Activated naive CD8-positive, alpha-beta T cell treated with anti-CD3 and anti-CD28 coated beads, Interleukin-2, amount 10 ng/mL, durations not matched to agents 7 days and 5 days (primary cell): ENCODE results near the gene TRAK1. TPM values are rescaled to one million over a fixed set of nuclear protein-coding genes. Genes with fewer than 3 reads are reported as not detected.

Source experiments
- ATAC-seq: fragments of 150-1000 bp; cut with Tn5 transposase; one replicate; pipeline ENCODE4 v1.10.0; 2021; ENCODE audit warnings: low read depth, moderate library complexity
- POLR2A ChIA-PET: fragments of 350-600 bp; sonication (Branson Sonifier 250); formaldehyde crosslinking; loops from one replicate; lab custom pipeline; 2021; ENCODE audit warnings: antibody characterized with exemption; lab: Charles Lee
- DNase-seq: peaks from one replicate; pipeline ENCODE4 v3.0.0; 2021
- H3K27ac Mint-ChIP-seq: one replicate; pipeline ENCODE4 v1.8.0; 2022; ENCODE audit warnings: mild to moderate bottlenecking, mixed read lengths
- H3K27me3 Mint-ChIP-seq: one replicate; pipeline ENCODE4 v1.8.0; 2022; ENCODE audit warnings: mild to moderate bottlenecking, moderate library complexity, mixed read lengths
- H3K36me3 Mint-ChIP-seq: one replicate; pipeline ENCODE4 v1.8.0; 2021; ENCODE audit warnings: mild to moderate bottlenecking, mixed read lengths
- H3K4me1 Mint-ChIP-seq: one replicate; pipeline ENCODE4 v1.8.0; 2021; ENCODE audit warnings: mixed read lengths
- H3K4me3 Mint-ChIP-seq: one replicate; pipeline ENCODE4 v1.8.0; 2022; ENCODE audit warnings: mild to moderate bottlenecking, moderate library complexity, mixed read lengths
- H3K9me3 Mint-ChIP-seq: one replicate; pipeline ENCODE4 v1.8.0; 2021; ENCODE audit warnings: mixed read lengths
- total RNA-seq, 2 experiments: library from RNA; stranded (reverse); gene quantifications; one replicate each; pipeline ENCODE4 v1.2.3, GENCODE V29; 2021

Gene TRAK1
- total RNA-seq, 2 experiments from 2014 or later = 32.7 to 33.9 TPM

DNA sequence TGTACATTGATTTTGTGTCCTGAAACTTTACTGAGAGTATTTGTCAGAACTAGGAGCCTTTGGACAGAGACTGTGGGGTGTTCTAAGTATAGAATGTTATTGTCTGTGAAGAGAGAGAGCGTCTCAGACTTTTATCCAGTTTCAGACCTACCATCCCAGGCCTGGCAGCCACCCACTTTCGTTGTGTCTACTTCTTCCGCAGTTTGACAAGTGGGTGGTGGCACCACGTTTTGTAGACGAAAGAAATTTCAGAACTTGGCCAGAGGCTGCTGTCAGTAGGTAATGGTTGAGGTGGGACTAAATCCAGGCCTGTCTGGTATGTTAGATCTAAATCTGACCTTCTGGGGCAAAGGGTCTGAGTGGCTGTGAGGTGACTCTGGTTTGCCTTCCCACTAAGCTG, 13.4 kb upstream of the TRAK1 start:
- POLR2A ChIA-PET = no interaction called here
- no peak overlapping the region for H3K27ac Mint-ChIP-seq
- no peaks in the 10 kb centered on the region for H3K27me3 Mint-ChIP-seq
- H3K4me3 Mint-ChIP-seq = no peak overlapping the region
- DNase-seq = no peak
- H3K4me1 Mint-ChIP-seq = peaks cover 21% of the 10 kb centered on the region
- H3K9me3 Mint-ChIP-seq = peaks cover 4% of the 10 kb centered on the region
- ATAC-seq = no peak
- H3K36me3 Mint-ChIP-seq = peaks cover 7% of the 10 kb centered on the region

DNA sequence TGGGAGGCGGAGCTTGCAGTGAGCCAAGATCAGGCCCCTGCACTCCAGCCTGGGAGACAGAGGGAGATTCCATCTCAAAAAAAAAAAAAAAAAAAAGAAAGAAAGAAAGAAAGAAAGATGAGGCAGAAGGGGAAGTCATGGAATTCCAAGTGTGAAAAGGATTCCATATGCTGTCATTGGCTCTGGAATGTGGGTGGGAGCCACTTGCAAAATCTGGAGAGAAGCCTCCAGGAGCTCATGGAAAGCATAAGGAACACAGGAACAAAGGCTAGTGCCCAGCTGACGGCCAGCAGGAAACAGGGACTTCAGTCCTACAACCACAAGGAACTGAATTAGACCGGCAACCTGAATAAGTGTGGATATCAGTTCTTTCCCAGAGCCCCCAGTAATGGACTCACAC, 12.5 kb upstream of the TRAK1 start:
- no peak overlapping the region for H3K27ac Mint-ChIP-seq

DNA sequence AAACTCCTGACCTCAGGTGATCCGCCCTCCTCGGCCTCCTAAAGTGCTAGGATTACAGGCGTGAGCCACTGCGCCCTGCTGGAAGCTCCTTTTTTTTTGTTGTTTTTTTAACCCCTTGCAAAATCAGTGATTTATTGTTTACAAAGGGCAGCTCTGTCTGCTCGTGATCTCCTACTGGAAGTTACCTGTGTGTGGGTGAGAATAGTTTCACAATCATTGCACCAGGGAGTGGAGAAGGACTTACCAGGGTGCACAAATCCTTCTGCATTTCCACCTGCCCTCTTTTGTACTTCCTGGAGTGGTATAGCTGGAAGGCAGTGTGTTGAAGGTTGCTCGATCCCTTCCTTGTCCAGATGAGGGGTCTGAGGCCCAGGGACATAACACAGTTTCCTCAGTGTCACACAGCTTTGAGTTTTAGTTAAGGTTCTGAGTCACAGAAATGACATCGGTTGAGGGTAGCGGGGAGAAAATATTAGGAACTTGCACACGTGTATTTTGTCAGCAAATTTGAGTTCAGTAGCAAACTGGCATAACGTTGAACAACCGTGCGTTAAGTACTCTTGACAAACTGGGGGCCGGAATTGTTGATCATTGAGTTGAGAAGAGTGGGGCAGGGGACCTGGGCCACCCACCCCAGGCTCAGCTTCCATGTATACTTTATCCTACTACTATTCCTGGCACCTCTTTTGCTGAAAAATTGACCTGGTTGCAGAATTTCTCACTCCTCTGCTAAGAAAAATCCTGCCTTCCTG, 11.3 kb upstream of the TRAK1 start:
- H3K4me1 Mint-ChIP-seq = peaks cover 27% of the 10 kb centered on the region
- no peaks in the 10 kb centered on the region for H3K27me3 Mint-ChIP-seq
- POLR2A ChIA-PET = interaction anchor here (1.0 kb wide), 1 partner anchor 65 kb away, joined by 3 read pairs; no protein-coding TSS in a partner anchor
- ATAC-seq = no peak
- H3K4me3 Mint-ChIP-seq = no peak overlapping the region
- DNase-seq = no peak
- peaks cover 4% of the 10 kb centered on the region for H3K9me3 Mint-ChIP-seq
- H3K36me3 Mint-ChIP-seq = peaks cover 7% of the 10 kb centered on the region
- H3K27ac Mint-ChIP-seq = no peak overlapping the region

More for the DNA sequence above, 12.5 kb upstream of the TRAK1 start:
- ATAC-seq (no peak), DNase-seq (no peak)
- Mint-ChIP-seq H3K36me3 (peaks cover 7% of the 10 kb centered on the region), H3K4me3 (no peak overlapping the region), H3K27me3 (no peaks in the 10 kb centered on the region), H3K4me1 (peaks cover 25% of the 10 kb centered on the region), H3K9me3 (peaks cover 4% of the 10 kb centered on the region)
- POLR2A ChIA-PET = no interaction called here

DNA sequence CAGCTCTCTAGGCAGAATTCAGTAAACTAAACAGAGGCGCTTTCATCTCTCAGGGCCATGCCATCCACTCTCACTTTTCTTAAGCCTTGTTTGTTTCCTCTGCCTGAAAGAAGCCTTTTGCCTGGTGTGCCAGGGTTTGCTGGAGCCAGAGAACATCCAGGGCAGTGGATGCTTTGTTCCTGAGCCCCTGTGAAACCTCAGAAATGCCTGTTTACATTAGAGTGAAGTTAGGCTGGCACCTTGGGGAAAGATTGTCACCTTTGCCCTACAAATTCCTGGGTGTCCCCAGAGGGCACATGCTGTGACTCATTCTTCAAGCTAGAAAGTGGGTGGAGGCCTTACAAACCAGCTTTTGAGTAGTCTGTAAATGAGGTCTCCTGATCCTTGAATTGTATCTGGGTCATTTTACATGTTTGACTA, 10.7 kb upstream of the TRAK1 start:
- peak; percentile 33 for ATAC-seq
- H3K9me3 Mint-ChIP-seq = peaks cover 4% of the 10 kb centered on the region
- peak overlapping the region; percentile 72 for H3K27ac Mint-ChIP-seq
- peaks cover 7% of the 10 kb centered on the region for H3K36me3 Mint-ChIP-seq
- no peak overlapping the region for H3K4me3 Mint-ChIP-seq
- H3K4me1 Mint-ChIP-seq = peaks cover 27% of the 10 kb centered on the region
- POLR2A ChIA-PET = interaction anchor here (1.0 kb wide), 1 partner anchor 66 kb away, joined by 3 read pairs; no protein-coding TSS in a partner anchor
- no peaks in the 10 kb centered on the region for H3K27me3 Mint-ChIP-seq
- DNase-seq = no peak

DNA sequence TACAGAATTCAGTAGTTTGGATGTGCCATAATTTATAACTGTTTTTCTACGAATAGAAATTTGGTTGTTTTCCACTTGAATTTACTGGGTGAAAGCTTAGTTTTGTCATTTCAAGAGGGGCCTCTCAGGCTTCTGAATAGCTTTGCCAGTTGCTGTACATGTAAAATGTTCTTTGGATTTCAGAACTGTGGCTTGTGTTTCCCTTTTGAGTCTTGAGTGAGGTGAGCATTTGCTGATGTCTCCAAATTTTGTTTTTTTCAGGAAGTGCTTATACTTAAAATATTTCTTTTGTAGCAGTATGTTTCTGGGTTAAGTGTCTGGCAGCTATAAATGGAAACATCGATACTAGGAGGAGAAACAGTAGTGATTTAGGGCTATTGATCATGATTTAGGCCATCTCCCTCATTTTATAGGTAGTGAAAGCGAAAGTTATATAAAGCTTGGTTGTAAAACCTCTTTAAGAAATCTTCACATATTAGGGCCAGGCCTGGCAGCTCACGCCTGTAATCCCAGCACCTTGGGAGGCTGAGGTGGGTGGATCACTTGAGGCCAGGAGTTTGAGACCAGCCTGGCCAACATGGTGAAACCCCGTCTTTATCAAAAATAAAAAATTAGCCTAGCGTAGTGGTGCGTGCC, 9.2 kb upstream of the TRAK1 start:
- Mint-ChIP-seq H3K27me3 (no peaks in the 10 kb centered on the region), H3K4me1 (peaks cover 30% of the 10 kb centered on the region), H3K36me3 (peaks cover 7% of the 10 kb centered on the region)

DNA sequence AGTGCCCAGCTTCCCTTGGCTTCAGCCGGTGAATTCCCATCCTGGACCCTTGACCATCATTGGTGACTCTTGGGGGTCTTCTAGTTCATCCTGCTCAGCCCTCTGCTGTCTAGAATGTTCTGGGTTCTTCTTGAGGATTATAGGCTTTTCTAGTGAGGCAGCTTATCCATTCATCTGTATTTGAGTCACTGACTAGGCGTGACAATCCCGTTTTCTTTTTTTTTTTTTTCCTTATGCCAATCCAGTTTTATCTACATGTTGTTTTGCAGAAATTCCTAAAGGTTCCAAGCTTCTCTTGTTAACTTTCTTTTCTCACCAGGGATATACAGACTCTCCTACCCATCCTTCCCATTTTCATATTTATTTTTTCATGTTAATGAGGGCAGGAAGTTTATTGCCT, 6.6 kb upstream of the TRAK1 start:
- DNase-seq (no peak), ATAC-seq (no peak)
- no peak overlapping the region for H3K27ac Mint-ChIP-seq
- no peak overlapping the region for H3K4me3 Mint-ChIP-seq
- peaks cover 13% of the 10 kb centered on the region for H3K36me3 Mint-ChIP-seq
- H3K9me3 Mint-ChIP-seq = no peaks in the 10 kb centered on the region
- H3K4me1 Mint-ChIP-seq = peaks cover 30% of the 10 kb centered on the region
- H3K27me3 Mint-ChIP-seq = no peaks in the 10 kb centered on the region
- POLR2A ChIA-PET = no interaction called here

More for the DNA sequence above, 9.2 kb upstream of the TRAK1 start:
- DNase-seq (no peak), ATAC-seq (peak; percentile 44)
- peak overlapping the region; percentile 57 for H3K4me3 Mint-ChIP-seq
- H3K9me3 Mint-ChIP-seq = peaks cover 4% of the 10 kb centered on the region
- POLR2A ChIA-PET = interaction anchor here (0.6 kb wide), 1 partner anchor 147 kb away, joined by 3 read pairs; no protein-coding TSS in a partner anchor
- H3K27ac Mint-ChIP-seq = peak overlapping the region; percentile 78

DNA sequence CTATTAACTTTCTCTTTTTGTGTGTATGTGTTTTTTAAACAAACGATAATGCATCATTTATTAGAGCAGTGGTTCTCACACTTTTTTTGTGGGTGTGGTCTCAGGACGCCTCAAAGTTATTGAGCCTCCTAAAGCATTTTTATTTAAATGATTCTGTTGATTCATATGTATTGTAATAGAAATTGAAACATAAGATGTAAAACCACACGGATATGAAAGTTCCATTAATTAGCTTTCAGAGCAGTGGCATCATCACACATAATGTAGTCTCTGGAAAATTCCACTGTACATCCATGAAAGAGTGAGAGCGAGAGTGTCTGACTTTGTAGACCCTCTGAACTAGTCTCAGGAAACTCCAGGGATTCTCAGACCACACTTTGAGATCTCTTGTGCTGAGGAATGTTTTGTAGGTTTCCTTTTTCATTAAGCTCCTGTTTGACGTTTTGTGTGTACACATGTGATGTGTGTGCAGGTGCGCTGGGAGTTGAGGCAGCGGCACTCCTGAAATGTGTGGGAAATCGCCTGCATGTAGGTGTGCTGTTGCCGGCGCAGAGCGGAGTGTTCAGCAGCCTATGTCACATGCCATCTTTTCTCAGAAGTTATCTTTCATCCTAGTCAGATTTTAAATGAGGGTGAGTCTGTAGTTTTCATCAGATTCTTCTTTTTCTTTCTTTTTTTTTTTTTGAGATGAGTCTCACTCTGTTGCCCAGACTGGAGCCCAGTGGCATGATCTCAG, 5.3 kb upstream of the TRAK1 start:
- POLR2A ChIA-PET = no interaction called here
- Mint-ChIP-seq H3K9me3 (peaks cover 3% of the 10 kb centered on the region), H3K4me1 (peaks cover 27% of the 10 kb centered on the region), H3K36me3 (peaks cover 23% of the 10 kb centered on the region), H3K4me3 (no peak overlapping the region), H3K27me3 (no peaks in the 10 kb centered on the region), H3K27ac (no peak overlapping the region)
- ATAC-seq = no peak
- DNase-seq = no peak

DNA sequence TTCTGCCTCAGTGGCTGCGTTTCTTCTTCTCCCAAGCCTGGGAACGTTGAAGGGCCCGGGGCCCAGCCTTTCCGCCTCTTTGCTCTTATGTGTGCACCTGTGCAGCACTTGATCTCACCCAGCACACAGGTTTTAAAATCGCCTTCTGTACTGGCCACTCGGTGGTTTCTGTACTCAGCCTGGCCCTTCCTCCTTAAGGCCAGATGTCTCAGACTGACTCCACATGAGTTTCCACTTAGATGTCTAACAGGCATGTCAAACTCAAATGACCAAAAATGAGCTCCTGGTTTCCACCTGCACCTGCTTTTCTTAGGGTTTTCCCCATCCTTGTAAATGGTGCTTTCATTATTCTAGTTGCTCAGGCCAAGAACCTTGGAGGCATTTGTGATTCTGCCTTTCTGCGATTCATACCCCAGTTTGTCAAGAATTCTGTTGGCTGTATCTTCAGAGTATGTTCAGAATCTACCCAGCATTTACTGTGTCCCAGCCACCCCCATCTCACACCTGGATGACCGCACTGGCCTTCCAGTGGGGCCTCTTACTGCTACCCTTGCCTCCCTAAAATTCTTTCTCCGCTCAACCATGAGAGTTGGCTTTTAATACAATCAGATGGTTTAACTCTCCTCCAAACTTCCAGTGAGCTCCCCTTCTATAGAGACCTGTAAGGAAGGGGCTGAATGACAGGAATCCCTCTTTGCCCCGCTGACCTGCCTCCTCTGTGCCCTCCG, 2.2 kb upstream of the TRAK1 start:
- ATAC-seq (no peak), DNase-seq (no peak)
- Mint-ChIP-seq H3K36me3 (peaks cover 41% of the 10 kb centered on the region), H3K27me3 (no peaks in the 10 kb centered on the region), H3K4me1 (peaks cover 26% of the 10 kb centered on the region), H3K4me3 (no peak overlapping the region), H3K27ac (no peak overlapping the region), H3K9me3 (peaks cover 6% of the 10 kb centered on the region)
- POLR2A ChIA-PET = interaction anchor here (0.6 kb wide), 1 partner anchor 1606 kb away, joined by 3 read pairs; no protein-coding TSS in a partner anchor

DNA sequence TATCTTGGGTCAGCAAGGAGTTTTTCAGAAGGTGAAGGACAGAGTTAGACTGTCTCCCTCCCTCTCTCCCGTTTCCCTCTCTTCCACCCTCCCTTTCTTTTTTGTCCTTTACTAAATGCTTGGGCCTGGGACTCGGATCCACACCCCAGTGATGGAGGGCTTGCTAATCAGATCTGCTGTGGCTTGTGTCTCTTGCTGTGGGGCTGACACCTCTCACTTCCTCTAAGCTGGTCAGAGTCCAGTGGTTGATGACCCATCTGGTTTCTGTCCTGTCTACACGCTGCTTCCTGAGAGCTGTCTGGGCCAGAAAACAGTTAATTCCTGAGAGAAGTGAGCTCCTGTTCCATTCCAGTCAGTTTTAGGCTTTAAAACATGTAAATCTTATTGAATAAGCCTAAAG, 849 bp downstream of the TRAK1 start:
- ATAC-seq (no peak), DNase-seq (no peak)
- Mint-ChIP-seq H3K9me3 (peaks cover 6% of the 10 kb centered on the region), H3K36me3 (peaks cover 41% of the 10 kb centered on the region), H3K27ac (peak overlapping the region; percentile 6), H3K4me3 (no peak overlapping the region), H3K27me3 (no peaks in the 10 kb centered on the region), H3K4me1 (peaks cover 21% of the 10 kb centered on the region)
- POLR2A ChIA-PET = no interaction called here

DNA sequence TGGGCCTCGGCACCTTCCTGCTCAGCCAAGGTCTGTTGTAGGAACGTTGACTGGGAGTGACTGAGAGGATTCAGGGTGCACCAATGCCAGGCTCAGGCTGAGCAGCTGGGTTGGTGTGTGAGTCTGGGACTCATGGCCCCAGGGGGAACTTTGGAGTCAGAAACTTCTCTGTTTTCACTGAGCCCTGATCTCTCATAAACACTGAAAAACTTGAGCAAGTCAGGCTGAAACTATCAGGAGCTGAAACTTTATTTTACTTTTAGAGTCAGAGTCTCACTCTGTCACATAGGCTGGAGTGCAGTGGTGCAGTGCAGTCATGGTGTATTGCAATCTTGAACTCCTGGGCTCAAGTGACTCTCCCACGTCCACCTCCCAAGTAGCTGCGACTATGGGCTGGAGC, 3.0 kb downstream of the TRAK1 start:
- H3K4me3 Mint-ChIP-seq = no peak overlapping the region
- POLR2A ChIA-PET = no interaction called here
- no peak for DNase-seq
- H3K9me3 Mint-ChIP-seq = peaks cover 6% of the 10 kb centered on the region
- H3K27ac Mint-ChIP-seq = no peak overlapping the region
- no peaks in the 10 kb centered on the region for H3K27me3 Mint-ChIP-seq
- H3K4me1 Mint-ChIP-seq = peaks cover 23% of the 10 kb centered on the region
- peaks cover 33% of the 10 kb centered on the region for H3K36me3 Mint-ChIP-seq
- ATAC-seq = no peak

DNA sequence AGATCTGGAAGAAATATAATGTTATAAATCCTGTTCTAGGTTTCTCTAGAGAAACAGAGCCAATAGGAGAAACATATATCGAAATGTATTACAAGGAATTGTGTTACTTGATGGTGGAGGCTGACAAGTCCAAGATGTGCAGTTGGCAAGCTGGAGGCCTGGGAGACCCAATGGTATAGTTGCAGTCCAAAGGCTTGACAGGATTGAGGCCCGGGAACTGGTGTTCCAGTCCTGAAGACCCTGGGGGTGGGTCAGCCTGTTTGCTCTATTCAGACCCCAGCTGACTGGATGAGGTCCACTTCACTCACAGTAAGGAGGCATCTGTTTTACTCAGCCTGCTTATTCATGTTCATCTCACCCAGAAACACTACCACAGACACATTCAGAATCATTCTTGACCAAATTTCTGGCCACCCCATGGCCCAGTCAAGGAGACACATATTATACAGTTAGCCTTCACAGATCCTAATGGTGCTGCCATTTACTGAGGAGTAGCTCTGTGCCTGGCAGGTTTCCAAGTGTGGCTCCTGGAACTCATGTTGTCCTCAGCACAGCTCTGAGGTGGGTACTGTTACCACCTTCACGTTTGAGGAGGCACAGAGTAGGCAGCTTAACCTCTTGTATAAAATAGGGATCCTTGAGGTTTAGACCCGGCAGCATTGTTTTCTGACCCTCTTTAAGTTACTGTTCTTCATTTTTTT, 3.7 kb downstream of the TRAK1 start:
- DNase-seq = no peak
- Mint-ChIP-seq H3K36me3 (peaks cover 26% of the 10 kb centered on the region), H3K27me3 (no peaks in the 10 kb centered on the region), H3K27ac (no peak overlapping the region), H3K4me3 (no peak overlapping the region), H3K9me3 (peaks cover 6% of the 10 kb centered on the region), H3K4me1 (peaks cover 24% of the 10 kb centered on the region)
- no peak for ATAC-seq
- POLR2A ChIA-PET = interaction anchor here (0.9 kb wide), 1 partner anchor 80 kb away, joined by 3 read pairs; no protein-coding TSS in a partner anchor

DNA sequence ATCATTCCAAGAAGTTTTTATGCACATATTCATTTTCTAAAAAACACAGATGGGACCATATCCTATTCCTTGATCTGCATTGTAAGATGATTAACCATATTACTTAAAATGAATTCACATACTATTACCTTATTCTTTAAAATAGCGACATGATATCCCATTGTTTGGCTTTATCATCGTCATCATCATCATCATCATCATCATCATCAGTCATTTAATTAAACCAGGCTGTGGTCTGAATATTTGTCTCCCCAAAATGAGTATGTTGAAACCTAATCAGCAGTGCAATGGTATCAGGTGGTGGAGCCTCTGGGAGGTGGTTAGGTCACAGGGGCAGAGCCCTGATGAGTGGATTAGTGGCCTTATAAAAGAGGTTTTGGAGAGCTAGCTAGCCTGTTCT, 4.4 kb downstream of the TRAK1 start:
- no peaks in the 10 kb centered on the region for H3K27me3 Mint-ChIP-seq
- peaks cover 4% of the 10 kb centered on the region for H3K9me3 Mint-ChIP-seq
- H3K4me1 Mint-ChIP-seq = peaks cover 21% of the 10 kb centered on the region
- no peak for DNase-seq
- no peak overlapping the region for H3K4me3 Mint-ChIP-seq
- H3K27ac Mint-ChIP-seq = no peak overlapping the region
- ATAC-seq = no peak
- peaks cover 20% of the 10 kb centered on the region for H3K36me3 Mint-ChIP-seq
- POLR2A ChIA-PET = interaction anchor here (0.9 kb wide), 1 partner anchor 81 kb away, joined by 3 read pairs; no protein-coding TSS in a partner anchor
